IMR-90 (cell line): Measurements from ENCODE around the gene EFHC1. TPM values are rescaled to one million over a fixed set of nuclear protein-coding genes. Genes with fewer than 3 reads are reported as not detected.

Experiments used
- ATAC-seq: fragments of 200-7000 bp; cut with Tn5 transposase; 2 replicates; pipeline ENCODE4 v1.9.1; 2020; ENCODE audit warnings: low read depth, mild to moderate bottlenecking, moderate library complexity
- BruUV-seq: library from RNA; stranded (reverse); fragments of 400-500 nt; replicated peaks from 2 replicates; lab custom pipeline; 2021; lab: Mats Ljungman, UMichigan
- CTCF ChIA-PET: fragments of 300-600 bp; formaldehyde crosslinking; extraction: SDS; loops from one replicate; lab custom pipeline; 2021; ENCODE audit warnings: antibody characterized with exemption; lab: Yijun Ruan, JAX
- POLR2A ChIA-PET: fragments of 300-600 bp; sonication (Branson Sonifier 250); formaldehyde crosslinking; loops from one replicate; lab custom pipeline; 2022; ENCODE audit warnings: antibody characterized with exemption; ENCODE audit not compliant: unreplicated experiment; lab: Charles Lee
- DNase-seq: peaks from one replicate; pipeline ENCODE4 v3.0.0; 2013
- H2AFZ ChIP-seq: replicated peaks from 2 replicates; pipeline ENCODE3; 2013; ENCODE audit warnings: low read length, mild to moderate bottlenecking; ENCODE audit not compliant: poor library complexity
- H2AK5ac ChIP-seq: 2 replicates; pipeline ENCODE4 v1.6.1; 2013; ENCODE audit warnings: low read depth, low read length, inconsistent platforms
- H2AK9ac ChIP-seq: replicated peaks from 2 replicates; pipeline ENCODE3; 2013; ENCODE audit warnings: mild to moderate bottlenecking, low read depth, low read length, moderate library complexity; ENCODE audit not compliant: poor library complexity
- H2BK120ac ChIP-seq: 2 replicates; pipeline ENCODE4 v1.6.1; 2013; ENCODE audit warnings: low read depth, low read length, inconsistent platforms
- H2BK15ac ChIP-seq: 3 replicates; pipeline ENCODE4 v1.6.1; 2013; ENCODE audit warnings: low read depth, low read length, inconsistent platforms
- H2BK20ac ChIP-seq: 2 replicates; pipeline ENCODE4 v1.6.1; 2013; ENCODE audit warnings: low read depth, mild to moderate bottlenecking, inconsistent platforms, low read length, moderate library complexity
- H2BK5ac ChIP-seq: 2 replicates; pipeline ENCODE4 v1.6.1; 2013; ENCODE audit warnings: mild to moderate bottlenecking, low read depth, low read length, inconsistent platforms; ENCODE audit not compliant: poor library complexity, severe bottlenecking
- H3K14ac ChIP-seq: replicated peaks from 2 replicates; pipeline ENCODE4 v1.6.1; 2013; ENCODE audit warnings: low read depth, low read length, inconsistent platforms
- H3K18ac ChIP-seq: 2 replicates; pipeline ENCODE4 v1.6.1; 2013; ENCODE audit warnings: low read depth, low read length, control low read depth
- H3K23ac ChIP-seq: 2 replicates; pipeline ENCODE4 v1.6.1; 2013; ENCODE audit warnings: low read depth, low read length, inconsistent platforms
- H3K27ac ChIP-seq: 2 replicates; pipeline ENCODE4 v1.5.1; 2013; ENCODE audit warnings: mild to moderate bottlenecking, control low read depth, low read length; ENCODE audit not compliant: insufficient read depth
- H3K27me3 ChIP-seq: 2 replicates; pipeline ENCODE4 v1.6.1; 2013; ENCODE audit warnings: low read length; ENCODE audit not compliant: control insufficient read depth, insufficient read depth
- H3K36me3 ChIP-seq: 2 replicates; pipeline ENCODE4 v1.6.1; 2013; ENCODE audit warnings: low read length, mixed read lengths; ENCODE audit not compliant: control insufficient read depth, insufficient read depth
- H3K4ac ChIP-seq: 2 replicates; pipeline ENCODE4 v1.6.1; 2013; ENCODE audit warnings: low read depth, low read length, inconsistent platforms
- H3K4me1 ChIP-seq: 2 replicates; pipeline ENCODE4 v1.6.1; 2013; ENCODE audit warnings: low read length, mixed read lengths; ENCODE audit not compliant: control insufficient read depth, insufficient read depth
- H3K4me2 ChIP-seq: 2 replicates; pipeline ENCODE4 v1.6.1; 2013; ENCODE audit warnings: low read depth, mild to moderate bottlenecking, control low read depth, low read length, moderate library complexity
- H3K4me3 ChIP-seq: 2 replicates; pipeline ENCODE4 v1.5.1; 2013; ENCODE audit warnings: low read depth, mild to moderate bottlenecking, control low read depth, low read length, moderate library complexity; ENCODE audit not compliant: insufficient read depth
- H3K56ac ChIP-seq: 2 replicates; pipeline ENCODE4 v1.6.1; 2013; ENCODE audit warnings: low read length, inconsistent platforms; ENCODE audit not compliant: insufficient read depth; ENCODE audit errors: extremely low read depth
- H3K79me1 ChIP-seq, 2 experiments: 2 replicates each; pipeline ENCODE4 v1.6.1; 2013; ENCODE audit warnings: low read length in 2 of 2, inconsistent platforms in 1 of 2, low read depth in 1 of 2
- H3K9ac ChIP-seq: 2 replicates; pipeline ENCODE4 v1.6.1; 2013; ENCODE audit warnings: low read depth, low read length, control low read depth
- H3K9me1 ChIP-seq: 2 replicates; pipeline ENCODE4 v1.6.1; 2013; ENCODE audit warnings: low read length, inconsistent platforms; ENCODE audit not compliant: insufficient read depth
- H3K9me3 ChIP-seq: 2 replicates; pipeline ENCODE4 v1.6.1; 2013; ENCODE audit warnings: low read length; ENCODE audit not compliant: control insufficient read depth, insufficient read depth
- H4K20me1 ChIP-seq: 2 replicates; pipeline ENCODE4 v1.6.1; 2013; ENCODE audit warnings: low read length, inconsistent platforms; ENCODE audit not compliant: insufficient read depth
- H4K5ac ChIP-seq: 2 replicates; pipeline ENCODE4 v1.6.1; 2013; ENCODE audit warnings: mild to moderate bottlenecking, low read depth, low read length, control low read depth
- H4K8ac ChIP-seq, 2 experiments: 2 replicates each; pipeline ENCODE4 v1.6.1; 2013; ENCODE audit warnings: low read depth in 2 of 2, low read length in 2 of 2, control low read depth in 1 of 2, inconsistent platforms in 1 of 2
- H4K91ac ChIP-seq: 2 replicates; pipeline ENCODE4 v1.6.1; 2013; ENCODE audit warnings: low read depth, low read length, inconsistent platforms; ENCODE audit not compliant: insufficient read depth
- BHLHE40 ChIP-seq: fragments of 150-350 bp; IDR thresholded peaks from 2 replicates; pipeline ENCODE4 v1.6.1; 2016; ENCODE audit warnings: mild to moderate bottlenecking, low read depth, low read length
- CHD1 ChIP-seq: IDR thresholded peaks from 2 replicates; pipeline ENCODE4 v1.6.1; 2012; ENCODE audit warnings: low read depth, low read length, improper control_type of control experiment
- FOS ChIP-seq: fragments of 150-350 bp; IDR thresholded peaks from 2 replicates; pipeline ENCODE4 v1.6.1; 2016; ENCODE audit warnings: low read depth, low read length
- MAFK ChIP-seq: IDR thresholded peaks from 2 replicates; pipeline ENCODE4 v1.6.1; 2012; ENCODE audit warnings: low read depth, low read length, improper control_type of control experiment
- MAZ ChIP-seq: IDR thresholded peaks from 2 replicates; pipeline ENCODE4 v1.6.1; 2012; ENCODE audit warnings: low read depth, mild to moderate bottlenecking, low read length, improper control_type of control experiment, moderate library complexity, borderline replicate concordance
- NFE2L2 ChIP-seq: fragments of 150-350 bp; IDR thresholded peaks from 2 replicates; pipeline ENCODE4 v1.6.1; 2016; ENCODE audit warnings: low read depth, mild to moderate bottlenecking, low read length
- POLR2A ChIP-seq: IDR thresholded peaks from 2 replicates; pipeline ENCODE4 v1.6.1; 2012; ENCODE audit warnings: mild to moderate bottlenecking, low read depth, low read length
- RAD21 ChIP-seq: IDR thresholded peaks from 2 replicates; pipeline ENCODE4 v1.6.1; 2012; ENCODE audit warnings: low read length, improper control_type of control experiment
- RFX5 ChIP-seq: IDR thresholded peaks from 2 replicates; pipeline ENCODE4 v1.8.0; 2012; ENCODE audit warnings: low read depth, mild to moderate bottlenecking, low read length, moderate library complexity
- SMC3 ChIP-seq: fragments of 150-350 bp; IDR thresholded peaks from 2 replicates; pipeline ENCODE4 v1.6.1; 2016; ENCODE audit warnings: low read depth, mild to moderate bottlenecking, antibody characterized with exemption, low read length, moderate library complexity
- WGBS, 2 experiments: methylation state at CpG; one replicate each; pipeline versions ENCODE4 v1.1.5 to v1.1.7; 2013; ENCODE audit warnings: missing lambda C conversion rate in 2 of 2; ENCODE audit not compliant: insufficient read length in 1 of 2; ENCODE audit errors: extremely low coverage in 2 of 2; 5-methylcytosine and 5-hydroxymethylcytosine counted together
- dilution Hi-C: fragments of 300-500 bp; cut with HindIII; formaldehyde crosslinking; loops from one replicate; pipeline ENCODE4 v1.14.3; 2018; ENCODE audit warnings: low sequenced_read_pairs; ENCODE audit not compliant: unreplicated experiment
- in situ Hi-C: fragments of 300-500 bp; cut with MboI; formaldehyde crosslinking; loops from 3 replicates; pipeline ENCODE4 v1.14.3; 2019; ENCODE audit warnings: low sequenced_read_pairs, inconsistent platforms, mixed read lengths
- intact Hi-C: fragments of 100-400 bp; cut with micrococcal nuclease; formaldehyde crosslinking; loops from 2 replicates; pipeline ENCODE4 v1.10.0; 2022
- polyA plus RNA-seq, 3 experiments: library from polyadenylated mRNA; depleted of rRNA; stranded (reverse); fragments of >200 nt; gene quantifications; 2 replicates each; pipeline ENCODE4 v1.2.3, GENCODE V29; 2012; ENCODE audit warnings: low replicate concordance in 1 of 3
- total RNA-seq: library from RNA; depleted of rRNA; stranded (reverse); fragments of >200 nt; gene quantifications from 2 replicates; pipeline ENCODE4 v1.2.3, GENCODE V29; 2012
- TF ChIP-seq, protein P1 (sequence below): fragments of 150-350 bp; IDR thresholded peaks from 2 replicates; pipeline ENCODE4 v1.6.1; 2016; ENCODE audit warnings: low read depth, mild to moderate bottlenecking, low read length, moderate library complexity, borderline replicate concordance
- TF ChIP-seq, protein P2 (sequence below): conservative IDR thresholded peaks from 2 replicates; pipeline ENCODE4 v1.5.1; 2012; ENCODE audit warnings: mild to moderate bottlenecking, low read depth, low read length, improper control_type of control experiment

The EFHC1 gene
- total and polyA plus RNA-seq, 2 of the 4 experiments (the other 2 are of a cell fraction), result 14.0 to 23.0 TPM

DNA sequence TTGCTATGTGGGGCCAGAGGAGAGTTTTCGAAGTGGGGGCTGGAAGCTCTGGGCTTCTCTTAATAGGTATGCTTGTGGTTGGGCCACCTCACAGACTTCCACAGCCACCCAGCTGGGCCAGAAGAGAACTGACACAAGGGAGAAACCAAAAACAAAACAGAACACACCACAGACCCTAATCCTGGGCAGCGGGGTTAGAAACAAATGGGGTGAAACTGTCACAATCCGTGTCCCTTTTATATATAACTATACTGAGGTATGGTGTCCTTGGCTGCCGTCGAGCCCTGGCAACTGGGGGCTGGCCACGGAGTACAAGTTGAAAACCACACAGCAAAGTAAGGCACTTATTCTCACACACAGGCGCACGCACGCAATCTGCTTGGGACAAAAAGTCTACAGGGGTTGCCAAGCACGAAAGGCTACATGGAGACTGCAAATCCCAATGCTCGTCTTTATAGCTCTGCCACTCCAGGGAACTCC lies 78.4 kb downstream of the EFHC1 start (continued):
- no peak for TF ChIP-seq RFX5
- TF ChIP-seq POLR2A, result no peak

DNA sequence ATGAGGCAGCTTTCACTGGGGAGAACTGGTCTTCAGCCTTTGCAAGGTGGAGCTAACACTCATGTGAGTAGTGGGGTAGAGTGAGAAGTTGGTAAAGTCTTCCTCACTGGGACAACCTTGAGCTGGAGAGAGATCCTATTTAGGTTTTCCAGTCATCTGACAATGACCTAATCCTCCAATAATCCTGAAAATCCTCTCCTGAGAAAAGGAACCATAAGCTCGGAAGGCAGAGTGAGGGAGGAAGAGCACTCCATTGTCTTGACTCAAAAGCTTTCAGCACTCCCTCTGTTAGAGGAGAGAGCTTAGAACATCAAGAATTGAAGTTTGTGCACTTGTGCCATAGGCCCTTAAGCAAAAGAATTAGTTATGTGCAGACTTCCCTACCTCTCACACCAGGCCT lies 78.9 kb downstream of the EFHC1 start:
- peak overlapping the region; percentile 85 for H3K4ac ChIP-seq
- H2AFZ ChIP-seq, result no peak overlapping the region
- peak overlapping the region; percentile 78 for H2BK120ac ChIP-seq
- peaks cover 23% of the 10 kb centered on the region for H3K4me1 ChIP-seq
- H3K18ac ChIP-seq, result peak overlapping the region; percentile 34
- peak; percentile 50 for ATAC-seq
- dilution Hi-C loops, result no loop called here
- H3K9ac ChIP-seq, result no peak overlapping the region
- H3K79me1 ChIP-seq, result peaks cover 12 to 70% of the 10 kb centered on the region in 2 experiments
- H2BK5ac ChIP-seq, result peak overlapping the region; percentile 86
- no peaks in the 10 kb centered on the region for H4K20me1 ChIP-seq
- peak overlapping the region; percentile 64; the same call in 1 of the 2 replicates for H3K27ac ChIP-seq
- H4K91ac ChIP-seq, result peak overlapping the region; percentile 72
- no peak overlapping the region for H3K4me3 ChIP-seq
- H2AK9ac ChIP-seq, result peak overlapping the region; percentile 89
- 0 out of 2 replicates have a peak, but pooled peaks cover 2% of the 10 kb centered on the region for H3K9me3 ChIP-seq
- POLR2A ChIA-PET, result interaction anchor here (0.7 to 1.2 kb wide), 2 partner anchors 79 to 97 kb away, joined by 3 read pairs; partner anchors contain the start of gene EFHC1
- peak overlapping the region; percentile 36; the same call in 1 of the 2 replicates for H4K5ac ChIP-seq
- H3K9me1 ChIP-seq, result peaks cover 42% of the 10 kb centered on the region
- peak overlapping the region; percentile 78 for H2AK5ac ChIP-seq
- peak overlapping the region; percentile 39; the same call in 1 of the 2 replicates for H3K56ac ChIP-seq
- peak; percentile 76 for DNase-seq
- no TSS peak for BruUV-seq
- no peaks in the 10 kb centered on the region for H3K27me3 ChIP-seq
- no CpG with 5 or more reads among the region's 1 CpG for WGBS, 2 experiments
- H2BK20ac ChIP-seq, result peak overlapping the region; percentile 81; the same call in 1 of the 2 replicates
- intact Hi-C loops, result loop anchor here (5.0 to 10.0 kb wide), 2 partner anchors 77 to 1304 kb away; partner anchors contain the start of gene EFHC1
- H4K8ac ChIP-seq, result peak overlapping the region in 1 of 2 experiments; percentile 82; a peak in 2 of 4 replicates
- peaks cover 42% of the 10 kb centered on the region for H3K36me3 ChIP-seq
- 0 out of 2 replicates have a peak overlapping the region, but pooled peaks have one; percentile 9 for H3K4me2 ChIP-seq
- H2BK15ac ChIP-seq, result peak overlapping the region; percentile 58; the same call in 1 of the 3 replicates
- H3K23ac ChIP-seq, result peak overlapping the region; percentile 69; the same call in 1 of the 2 replicates
- H3K14ac ChIP-seq, result peak overlapping the region; percentile 91
- CTCF ChIA-PET, result interaction anchor here (0.8 to 0.9 kb wide), 2 partner anchors 11 to 92 kb away, joined by 3 read pairs; no protein-coding TSS in a partner anchor
- in situ Hi-C loops, result no loop called here
- TF ChIP-seq, protein P1, sequence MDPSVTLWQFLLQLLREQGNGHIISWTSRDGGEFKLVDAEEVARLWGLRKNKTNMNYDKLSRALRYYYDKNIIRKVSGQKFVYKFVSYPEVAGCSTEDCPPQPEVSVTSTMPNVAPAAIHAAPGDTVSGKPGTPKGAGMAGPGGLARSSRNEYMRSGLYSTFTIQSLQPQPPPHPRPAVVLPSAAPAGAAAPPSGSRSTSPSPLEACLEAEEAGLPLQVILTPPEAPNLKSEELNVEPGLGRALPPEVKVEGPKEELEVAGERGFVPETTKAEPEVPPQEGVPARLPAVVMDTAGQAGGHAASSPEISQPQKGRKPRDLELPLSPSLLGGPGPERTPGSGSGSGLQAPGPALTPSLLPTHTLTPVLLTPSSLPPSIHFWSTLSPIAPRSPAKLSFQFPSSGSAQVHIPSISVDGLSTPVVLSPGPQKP, result no peak
- TF ChIP-seq RAD21 (no peak), NFE2L2 (no peak), POLR2A (no peak), MAFK (no peak), BHLHE40 (no peak), CHD1 (no peak), SMC3 (no peak), MAZ (no peak), FOS (no peak)
- TF ChIP-seq, protein P2, sequence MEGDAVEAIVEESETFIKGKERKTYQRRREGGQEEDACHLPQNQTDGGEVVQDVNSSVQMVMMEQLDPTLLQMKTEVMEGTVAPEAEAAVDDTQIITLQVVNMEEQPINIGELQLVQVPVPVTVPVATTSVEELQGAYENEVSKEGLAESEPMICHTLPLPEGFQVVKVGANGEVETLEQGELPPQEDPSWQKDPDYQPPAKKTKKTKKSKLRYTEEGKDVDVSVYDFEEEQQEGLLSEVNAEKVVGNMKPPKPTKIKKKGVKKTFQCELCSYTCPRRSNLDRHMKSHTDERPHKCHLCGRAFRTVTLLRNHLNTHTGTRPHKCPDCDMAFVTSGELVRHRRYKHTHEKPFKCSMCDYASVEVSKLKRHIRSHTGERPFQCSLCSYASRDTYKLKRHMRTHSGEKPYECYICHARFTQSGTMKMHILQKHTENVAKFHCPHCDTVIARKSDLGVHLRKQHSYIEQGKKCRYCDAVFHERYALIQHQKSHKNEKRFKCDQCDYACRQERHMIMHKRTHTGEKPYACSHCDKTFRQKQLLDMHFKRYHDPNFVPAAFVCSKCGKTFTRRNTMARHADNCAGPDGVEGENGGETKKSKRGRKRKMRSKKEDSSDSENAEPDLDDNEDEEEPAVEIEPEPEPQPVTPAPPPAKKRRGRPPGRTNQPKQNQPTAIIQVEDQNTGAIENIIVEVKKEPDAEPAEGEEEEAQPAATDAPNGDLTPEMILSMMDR, result no peak
